RPMI8226 (cell line): ENCODE measurements around the gene TNFAIP8.
"Not testable (repeated sequence)": the region's sequence is repeated elsewhere in the genome, so short reads cannot be mapped to it uniquely, and the experiment has no call there.

ENCODE experiments used
- DNase-seq: peaks from one replicate; pipeline ENCODE4 v3.0.0-alpha.2; 2015

Gene TNFAIP8

GRCh38 chr5:119398727-119399466 lies 43.1 kb downstream of the TNFAIP8 start:
- DNase-seq, result no peak

- DNase-seq, result no peak
Observed at GRCh38 chr5:119400245-119400644, 44.4 kb downstream of the TNFAIP8 start.

DNA sequence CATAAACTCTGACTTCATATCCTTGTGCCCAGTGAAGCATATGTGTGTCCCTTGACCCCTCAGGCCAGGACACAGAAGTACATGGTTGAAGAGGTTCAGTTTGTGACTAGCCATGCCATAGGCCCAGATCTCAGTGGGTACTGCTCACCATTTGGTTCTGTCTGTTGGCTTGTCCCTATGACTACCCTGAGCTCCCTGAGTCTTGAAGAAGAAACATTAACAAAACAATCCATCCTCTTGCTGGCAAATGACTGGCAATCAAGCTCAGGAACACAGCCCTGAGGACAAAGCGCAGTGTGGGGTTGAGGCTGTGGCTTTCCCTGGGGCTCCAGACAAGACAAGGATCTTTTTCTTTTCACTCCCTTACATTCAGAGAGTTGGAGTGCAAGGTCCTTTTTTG lies 46.3 kb downstream of the TNFAIP8 start:
- DNase-seq, result no peak

DNA sequence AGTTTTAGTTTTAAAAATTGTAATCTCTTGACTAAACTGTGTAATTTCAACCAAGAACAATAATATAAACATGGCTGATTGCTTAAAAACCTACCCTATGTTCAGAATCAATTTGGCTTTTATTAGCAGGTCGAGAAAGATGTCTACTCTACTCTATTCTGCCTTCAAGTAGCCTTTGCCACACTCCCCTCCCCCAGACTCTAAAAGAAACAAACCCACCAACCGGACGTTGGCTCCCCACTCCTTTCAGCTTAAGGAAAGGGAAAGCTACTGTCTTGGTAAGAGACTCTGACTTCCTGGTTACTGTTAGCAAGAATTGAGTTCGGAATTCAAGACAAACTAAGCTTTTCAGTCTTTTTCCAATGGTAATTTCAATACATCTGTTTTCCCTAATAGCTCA lies 46.7 kb downstream of the TNFAIP8 start:
- DNase-seq, result no peak

- no peak for DNase-seq
Observed at GRCh38 chr5:119404033-119404432, 48.2 kb downstream of the TNFAIP8 start.

GRCh38 chr5:119405419-119405818 lies 49.6 kb downstream of the TNFAIP8 start:
- DNase-seq, result no peak

GRCh38 chr5:119406551-119407110 lies 50.8 kb downstream of the TNFAIP8 start:
- DNase-seq, result no peak

- peak; percentile 51 for DNase-seq
Observed at GRCh38 chr5:119409235-119409815, 53.5 kb downstream of the TNFAIP8 start.

DNA sequence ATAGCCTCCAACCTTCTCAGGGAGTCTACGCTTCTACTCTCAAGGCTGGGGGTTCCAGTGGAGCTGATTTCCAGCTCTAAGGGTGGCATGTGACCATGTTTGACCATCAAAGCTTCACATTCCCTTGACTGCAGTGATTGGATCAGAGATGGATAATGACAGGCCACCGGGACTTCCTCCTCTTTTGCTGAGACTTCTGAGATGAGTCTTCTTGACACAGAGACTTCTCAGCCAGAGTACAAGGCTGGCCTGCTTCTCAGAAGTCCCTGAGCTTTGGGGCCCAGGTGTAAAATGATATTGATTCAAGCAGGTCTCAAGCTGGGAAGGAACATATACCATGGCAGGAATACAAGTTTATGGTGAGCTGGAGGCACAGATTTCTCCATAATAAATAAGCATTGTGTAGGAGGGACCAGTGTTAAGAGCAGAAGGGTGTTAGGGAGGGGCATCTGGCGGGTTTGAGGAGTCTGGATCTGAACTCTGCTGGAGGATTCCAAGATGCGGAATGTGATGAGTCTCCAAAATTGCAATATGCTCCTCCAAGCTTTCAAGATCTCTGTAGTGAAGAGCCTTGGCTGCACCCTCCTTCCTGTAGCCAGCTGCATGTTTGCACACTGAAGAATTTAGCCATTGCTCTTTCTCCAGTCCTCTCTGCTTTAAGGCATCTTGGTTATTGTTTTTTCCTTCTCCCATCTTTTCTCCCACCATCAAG lies 54.8 kb downstream of the TNFAIP8 start:
- DNase-seq, result no peak

- peak; percentile 76 for DNase-seq
Observed at GRCh38 chr5:119411361-119412278, 55.8 kb downstream of the TNFAIP8 start.

DNA sequence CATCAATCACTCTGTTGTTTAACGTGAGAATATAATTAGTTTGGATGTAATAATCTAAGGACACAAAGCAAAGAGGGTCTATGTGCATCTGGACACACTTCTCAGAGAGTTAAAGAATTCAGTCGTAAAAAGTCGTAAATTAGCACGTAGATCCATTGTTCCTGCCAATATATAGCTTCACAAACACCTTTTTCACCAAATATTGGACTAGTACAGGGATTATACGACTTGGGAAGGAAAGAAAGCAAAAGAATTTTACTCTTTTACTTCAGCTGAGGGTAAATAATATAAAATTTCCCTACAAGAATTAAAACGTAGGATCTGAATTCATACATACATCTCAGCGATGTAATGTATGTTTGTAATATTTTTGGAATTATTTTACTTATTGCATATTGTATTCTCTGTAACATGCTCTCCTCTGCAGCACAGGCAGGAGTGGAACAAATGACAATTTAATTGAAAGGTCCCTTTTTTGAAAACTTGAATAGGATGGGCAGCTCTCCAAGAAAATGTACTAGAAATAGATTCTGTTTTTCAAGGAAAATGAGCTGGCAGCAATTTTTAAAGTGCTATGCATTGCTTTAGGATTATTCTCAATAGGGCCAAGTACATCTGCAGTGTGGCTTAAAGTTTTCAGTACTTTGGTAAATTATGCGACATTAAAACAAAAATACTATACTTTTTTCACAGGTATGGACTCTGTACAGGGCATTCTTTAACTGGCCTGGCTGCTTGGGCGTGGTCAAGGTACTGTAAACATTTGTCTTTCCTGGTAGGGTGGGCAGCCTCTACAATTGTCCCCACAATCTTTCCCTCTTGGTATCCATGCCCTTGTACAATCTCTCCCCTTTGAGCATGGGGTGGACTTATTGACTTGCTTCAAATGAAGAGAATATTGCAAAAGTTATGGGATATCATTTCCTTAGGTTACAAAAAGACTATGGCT lies 56.7 kb downstream of the TNFAIP8 start:
- no peak for DNase-seq

DNA sequence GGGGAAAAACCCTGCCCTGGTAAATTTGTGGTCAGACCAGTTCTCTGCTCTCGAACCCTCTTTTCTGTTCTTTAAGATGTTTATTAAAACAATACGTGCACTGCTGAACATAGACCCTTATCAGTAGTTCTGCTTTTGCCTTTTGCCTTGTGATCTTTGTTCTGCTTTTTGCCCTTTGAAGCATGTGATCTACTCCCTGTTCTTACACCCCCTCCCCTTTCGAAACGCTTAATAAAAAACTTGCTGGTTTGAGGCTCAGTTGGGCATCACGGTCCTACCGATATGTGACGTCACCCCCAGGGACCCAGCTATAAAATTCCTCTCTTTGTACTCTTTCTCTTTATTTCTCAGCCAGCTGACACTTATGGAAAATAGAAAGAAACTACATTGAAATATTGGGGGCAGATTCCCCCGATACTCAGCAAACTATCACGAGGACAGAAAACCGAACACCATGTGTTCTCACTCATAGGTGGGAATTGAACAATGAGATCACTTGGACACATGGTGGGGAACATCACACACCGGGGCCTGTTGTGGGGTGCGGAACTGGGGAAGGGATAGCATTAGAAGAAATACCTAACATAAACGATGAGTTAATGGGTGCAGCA lies 58.4 kb downstream of the TNFAIP8 start:
- DNase-seq, result not testable (repeated sequence)

DNA sequence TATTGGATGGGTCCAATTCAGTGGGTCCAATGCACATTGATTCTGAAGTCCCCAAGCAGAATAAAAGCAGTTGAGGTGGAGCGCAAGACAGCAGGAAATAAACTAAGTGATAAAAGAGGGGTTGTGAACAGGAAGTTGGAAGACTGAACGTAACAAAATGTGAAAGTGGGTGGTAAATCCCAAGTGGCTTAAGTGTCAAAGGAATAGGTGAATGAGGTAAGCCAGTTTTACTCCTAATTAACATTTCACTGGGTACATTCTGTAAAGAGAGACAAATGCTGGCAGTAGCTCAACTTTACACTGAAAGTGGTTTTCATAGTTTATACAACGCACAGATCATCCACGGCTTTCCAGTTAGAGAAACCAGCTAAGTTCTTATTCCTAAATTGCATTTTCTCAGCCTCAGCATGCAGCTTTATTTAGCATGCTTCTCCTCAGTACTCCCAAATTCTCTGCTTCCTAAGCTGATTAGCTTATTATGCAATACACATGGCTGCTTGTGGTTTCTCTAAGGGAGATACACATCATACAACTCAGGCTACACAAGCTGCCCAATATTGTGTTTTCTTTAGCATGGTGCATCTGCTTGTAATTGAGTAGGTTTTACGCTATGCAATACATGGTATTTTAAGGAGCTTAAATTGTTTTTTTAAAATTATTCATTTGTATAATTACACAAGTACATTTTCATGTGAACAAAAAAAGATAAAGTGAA lies 62.2 kb downstream of the TNFAIP8 start:
- no peak for DNase-seq

- DNase-seq, result no peak
Observed at GRCh38 chr5:119418606-119419100, 62.8 kb downstream of the TNFAIP8 start.

- DNase-seq, result no peak
Observed at GRCh38 chr5:119420169-119420568, 64.3 kb downstream of the TNFAIP8 start.

DNA sequence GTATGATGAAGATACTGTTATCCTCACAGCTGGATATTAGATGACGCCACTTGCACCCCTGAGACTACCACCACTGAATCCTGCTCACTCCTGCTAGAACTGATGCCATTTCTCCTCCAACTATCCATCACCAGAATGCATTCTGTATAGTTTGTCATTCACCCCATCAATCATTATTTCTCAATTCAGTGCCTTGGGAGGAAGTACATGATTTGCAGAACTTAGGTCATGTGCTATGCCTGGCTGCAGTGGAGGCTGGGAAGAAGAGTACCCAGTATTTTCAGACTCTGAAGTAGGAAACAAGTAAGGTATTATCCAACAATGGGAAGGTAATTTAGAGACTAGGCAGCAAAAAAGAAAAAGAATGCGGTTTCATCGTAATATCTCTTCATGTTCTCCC lies 70.2 kb downstream of the TNFAIP8 start:
- no peak for DNase-seq

GRCh38 chr5:119427060-119427459 lies 71.2 kb downstream of the TNFAIP8 start:
- no peak for DNase-seq

DNA sequence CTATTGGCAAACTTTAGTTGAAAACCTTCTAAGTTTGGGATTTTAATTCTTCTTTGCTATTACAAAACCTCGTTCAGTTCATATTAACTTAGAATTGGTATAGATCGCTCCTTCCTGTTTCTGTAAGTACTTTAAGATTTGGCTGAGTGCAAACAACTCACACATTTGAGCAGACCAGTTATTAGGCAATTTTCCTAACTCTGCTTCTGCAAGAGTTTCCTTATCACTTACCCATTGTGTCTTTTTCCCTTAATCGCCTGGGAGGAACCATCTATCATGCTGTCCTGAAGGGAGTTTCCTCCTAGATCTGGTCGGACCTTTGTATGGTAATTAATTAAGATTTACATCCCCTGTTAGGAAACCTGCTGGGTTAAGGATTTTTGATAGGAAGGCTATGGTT lies 71.8 kb downstream of the TNFAIP8 start:
- DNase-seq, result not testable (repeated sequence)

DNA sequence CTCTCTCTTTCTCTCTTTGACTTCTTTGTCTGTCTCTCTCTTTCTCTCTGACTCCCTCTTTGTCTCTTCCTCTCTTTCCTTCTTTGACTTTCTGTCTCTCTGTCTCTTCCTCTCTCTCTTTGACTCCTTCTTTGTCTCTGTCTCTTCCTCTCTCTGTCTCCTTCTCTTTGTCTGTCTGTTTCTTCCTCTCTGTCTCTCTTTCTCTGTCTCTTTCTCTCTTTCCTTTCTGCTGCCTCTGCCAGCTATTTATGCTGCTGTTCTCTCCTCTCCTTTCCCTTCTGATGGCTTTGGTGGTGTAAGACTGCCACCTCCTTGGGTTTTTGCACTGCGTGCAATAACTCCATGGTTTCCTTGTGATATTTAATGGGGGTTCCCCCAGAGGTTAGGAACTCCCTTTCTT lies 72.3 kb downstream of the TNFAIP8 start:
- not testable (repeated sequence) for DNase-seq

DNA sequence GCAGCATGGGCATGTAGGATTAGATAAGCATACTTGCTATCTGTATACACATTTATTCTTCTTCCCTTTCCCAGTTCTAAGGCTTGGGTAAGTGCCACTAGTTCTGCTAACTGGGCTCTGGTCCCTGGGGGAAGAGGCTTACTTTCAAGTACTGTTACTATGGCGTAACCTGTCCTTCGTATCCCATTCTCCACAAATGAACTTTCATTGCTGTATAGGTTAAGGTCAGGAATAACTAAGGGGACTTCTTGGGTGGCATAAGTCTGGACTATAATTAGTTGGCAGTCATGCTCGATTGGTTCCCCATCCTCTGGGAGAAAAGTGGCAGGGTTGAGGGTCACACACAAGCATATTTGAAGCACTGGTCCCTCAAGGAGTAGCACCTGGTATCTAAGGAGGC lies 72.8 kb downstream of the TNFAIP8 start:
- DNase-seq, result not testable (repeated sequence)
